SK-N-SH treated with all-trans-retinoic acid at 6 μM for 48 hours (cell line): Measurements from ENCODE around the gene AKT3.

Experiments
- ATAC-seq: fragments of 200-7000 bp; cut with Tn5 transposase; 3 replicates; pipeline ENCODE4 v1.9.1; 2020; ENCODE audit warnings: mild to moderate bottlenecking, moderate library complexity
- ARNTL ChIP-seq: fragments of 450-650 bp; formaldehyde crosslinking; IDR thresholded peaks from 2 replicates; pipeline ENCODE4 v1.5.0; 2020; ENCODE audit warnings: low read depth, mild to moderate bottlenecking, moderate library complexity, borderline replicate concordance
- BACH2 ChIP-seq: fragments of 250-450 bp; sonication (Bioruptor Pico); IDR thresholded peaks from 2 replicates; pipeline ENCODE4 v1.9.0; 2021; ENCODE audit warnings: mild to moderate bottlenecking, borderline replicate concordance
- CSDC2 ChIP-seq: fragments of 250-450 bp; sonication (Bioruptor Pico); IDR thresholded peaks from 2 replicates; pipeline ENCODE4 v1.5.0; 2020; ENCODE audit warnings: mild to moderate bottlenecking, moderate library complexity
- ESRRG ChIP-seq: fragments of 250-450 bp; sonication (Bioruptor Pico); IDR thresholded peaks from 2 replicates; pipeline ENCODE4 v1.6.1; 2021; ENCODE audit warnings: mild to moderate bottlenecking
- GLIS3 ChIP-seq: fragments of 250-450 bp; sonication (Bioruptor Pico); IDR thresholded peaks from 2 replicates; pipeline ENCODE4 v1.5.0; 2020; ENCODE audit warnings: mild to moderate bottlenecking, moderate library complexity
- ISL1 ChIP-seq: fragments of 250-450 bp; sonication (Bioruptor Pico); IDR thresholded peaks from 2 replicates; pipeline ENCODE4 v2.1.2; 2022; ENCODE audit warnings: mild to moderate bottlenecking, moderate library complexity
- PPARA ChIP-seq: fragments of 250-450 bp; sonication (Bioruptor Pico); IDR thresholded peaks from 2 replicates; pipeline ENCODE4 v1.5.0; 2020; ENCODE audit warnings: mild to moderate bottlenecking, borderline replicate concordance
- RARB ChIP-seq: fragments of 250-450 bp; sonication (Bioruptor Pico); IDR thresholded peaks from 2 replicates; pipeline ENCODE4 v1.8.0; 2021; ENCODE audit warnings: mild to moderate bottlenecking, moderate library complexity
- SNAI2 ChIP-seq: fragments of 250-450 bp; sonication (Bioruptor Pico); IDR thresholded peaks from 2 replicates; pipeline ENCODE4 v1.5.0; 2020; ENCODE audit warnings: mild to moderate bottlenecking, moderate library complexity
- TCF4 ChIP-seq: fragments of 250-450 bp; sonication (Bioruptor Pico); IDR thresholded peaks from 2 replicates; pipeline ENCODE4 v1.8.0; 2021; ENCODE audit warnings: mild to moderate bottlenecking, moderate library complexity, borderline replicate concordance
- TOX ChIP-seq: fragments of 250-450 bp; sonication (Bioruptor Pico); IDR thresholded peaks from 2 replicates; pipeline ENCODE4 v1.8.0; 2021; ENCODE audit warnings: mild to moderate bottlenecking, moderate library complexity, borderline replicate concordance
- ZC3H10 ChIP-seq: fragments of 250-450 bp; sonication (Bioruptor Pico); IDR thresholded peaks from 2 replicates; pipeline ENCODE4 v1.5.1; 2021; ENCODE audit warnings: mild to moderate bottlenecking, moderate library complexity
- ZFP3 ChIP-seq: fragments of 250-450 bp; sonication (Bioruptor Pico); IDR thresholded peaks from 2 replicates; pipeline ENCODE4 v1.5.0; 2020; ENCODE audit warnings: mild to moderate bottlenecking, moderate library complexity
- ZFP30 ChIP-seq: fragments of 450-650 bp; formaldehyde crosslinking; IDR thresholded peaks from 2 replicates; pipeline ENCODE4 v1.5.0; 2022; ENCODE audit warnings: mild to moderate bottlenecking, moderate library complexity
- ZNF565 ChIP-seq: fragments of 450-650 bp; formaldehyde crosslinking; conservative IDR thresholded peaks from 2 replicates; pipeline ENCODE4 v1.5.0; 2020; ENCODE audit warnings: low read depth, mild to moderate bottlenecking, moderate library complexity
- ZNF70 ChIP-seq: fragments of 450-650 bp; formaldehyde crosslinking; IDR thresholded peaks from 2 replicates; pipeline ENCODE4 v1.5.0; 2020; ENCODE audit warnings: mild to moderate bottlenecking, moderate library complexity
- ZNF8 ChIP-seq: fragments of 450-650 bp; formaldehyde crosslinking; IDR thresholded peaks from 2 replicates; pipeline ENCODE4 v1.5.0; 2020; ENCODE audit warnings: mild to moderate bottlenecking, moderate library complexity
- TF ChIP-seq, protein P1 (sequence below): fragments of 250-450 bp; sonication (Bioruptor Pico); IDR thresholded peaks from 2 replicates; pipeline ENCODE4 v1.5.0; 2020; ENCODE audit warnings: mild to moderate bottlenecking, moderate library complexity
- TF ChIP-seq, protein P2 (sequence below): fragments of 250-450 bp; sonication (Bioruptor Pico); IDR thresholded peaks from 2 replicates; pipeline ENCODE4 v1.5.1; 2021; ENCODE audit warnings: mild to moderate bottlenecking, moderate library complexity
- TF ChIP-seq, protein P3 (sequence below): fragments of 250-450 bp; sonication (Bioruptor Pico); IDR thresholded peaks from 2 replicates; pipeline ENCODE4 v1.8.0; 2021; ENCODE audit warnings: low read depth, mild to moderate bottlenecking, moderate library complexity, borderline replicate concordance
- TF ChIP-seq, protein P4 (sequence below): fragments of 250-450 bp; sonication (Bioruptor Pico); IDR thresholded peaks from 2 replicates; pipeline ENCODE4 v1.5.1; 2020; ENCODE audit warnings: low read depth, mild to moderate bottlenecking, moderate library complexity
- TF ChIP-seq, protein P5 (sequence below): fragments of 250-450 bp; sonication (Bioruptor Pico); IDR thresholded peaks from 2 replicates; pipeline ENCODE4 v1.8.0; 2020; ENCODE audit warnings: mild to moderate bottlenecking, moderate library complexity, borderline replicate concordance

Gene AKT3

DNA sequence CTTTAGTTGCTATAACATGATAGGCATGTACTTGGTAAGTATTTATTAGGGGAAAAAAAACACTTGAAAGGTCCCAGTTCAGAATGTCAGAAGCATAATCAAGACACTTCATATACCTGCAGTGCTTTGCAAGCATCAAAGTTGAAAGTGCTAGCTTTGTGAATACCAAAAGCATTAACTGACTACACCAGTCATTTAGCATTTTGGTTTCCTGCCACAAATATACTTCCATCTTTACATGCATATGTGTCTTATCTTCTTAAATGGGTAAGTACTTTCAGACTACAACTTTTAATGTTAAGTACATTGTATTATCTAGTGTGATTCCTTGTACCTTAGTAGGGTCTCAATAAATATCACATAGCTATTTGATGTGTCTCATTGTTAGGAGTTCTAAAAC lies 43.7 kb downstream of the AKT3 start:
- no peak for ATAC-seq
- TF ChIP-seq, protein P1, sequence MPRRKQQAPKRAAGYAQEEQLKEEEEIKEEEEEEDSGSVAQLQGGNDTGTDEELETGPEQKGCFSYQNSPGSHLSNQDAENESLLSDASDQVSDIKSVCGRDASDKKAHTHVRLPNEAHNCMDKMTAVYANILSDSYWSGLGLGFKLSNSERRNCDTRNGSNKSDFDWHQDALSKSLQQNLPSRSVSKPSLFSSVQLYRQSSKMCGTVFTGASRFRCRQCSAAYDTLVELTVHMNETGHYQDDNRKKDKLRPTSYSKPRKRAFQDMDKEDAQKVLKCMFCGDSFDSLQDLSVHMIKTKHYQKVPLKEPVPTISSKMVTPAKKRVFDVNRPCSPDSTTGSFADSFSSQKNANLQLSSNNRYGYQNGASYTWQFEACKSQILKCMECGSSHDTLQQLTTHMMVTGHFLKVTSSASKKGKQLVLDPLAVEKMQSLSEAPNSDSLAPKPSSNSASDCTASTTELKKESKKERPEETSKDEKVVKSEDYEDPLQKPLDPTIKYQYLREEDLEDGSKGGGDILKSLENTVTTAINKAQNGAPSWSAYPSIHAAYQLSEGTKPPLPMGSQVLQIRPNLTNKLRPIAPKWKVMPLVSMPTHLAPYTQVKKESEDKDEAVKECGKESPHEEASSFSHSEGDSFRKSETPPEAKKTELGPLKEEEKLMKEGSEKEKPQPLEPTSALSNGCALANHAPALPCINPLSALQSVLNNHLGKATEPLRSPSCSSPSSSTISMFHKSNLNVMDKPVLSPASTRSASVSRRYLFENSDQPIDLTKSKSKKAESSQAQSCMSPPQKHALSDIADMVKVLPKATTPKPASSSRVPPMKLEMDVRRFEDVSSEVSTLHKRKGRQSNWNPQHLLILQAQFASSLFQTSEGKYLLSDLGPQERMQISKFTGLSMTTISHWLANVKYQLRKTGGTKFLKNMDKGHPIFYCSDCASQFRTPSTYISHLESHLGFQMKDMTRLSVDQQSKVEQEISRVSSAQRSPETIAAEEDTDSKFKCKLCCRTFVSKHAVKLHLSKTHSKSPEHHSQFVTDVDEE (CRISPR knock-in tag): no peak
- TF ChIP-seq, protein P2, sequence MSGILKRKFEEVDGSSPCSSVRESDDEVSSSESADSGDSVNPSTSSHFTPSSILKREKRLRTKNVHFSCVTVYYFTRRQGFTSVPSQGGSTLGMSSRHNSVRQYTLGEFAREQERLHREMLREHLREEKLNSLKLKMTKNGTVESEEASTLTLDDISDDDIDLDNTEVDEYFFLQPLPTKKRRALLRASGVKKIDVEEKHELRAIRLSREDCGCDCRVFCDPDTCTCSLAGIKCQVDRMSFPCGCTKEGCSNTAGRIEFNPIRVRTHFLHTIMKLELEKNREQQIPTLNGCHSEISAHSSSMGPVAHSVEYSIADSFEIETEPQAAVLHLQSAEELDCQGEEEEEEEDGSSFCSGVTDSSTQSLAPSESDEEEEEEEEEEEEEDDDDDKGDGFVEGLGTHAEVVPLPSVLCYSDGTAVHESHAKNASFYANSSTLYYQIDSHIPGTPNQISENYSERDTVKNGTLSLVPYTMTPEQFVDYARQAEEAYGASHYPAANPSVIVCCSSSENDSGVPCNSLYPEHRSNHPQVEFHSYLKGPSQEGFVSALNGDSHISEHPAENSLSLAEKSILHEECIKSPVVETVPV (CRISPR knock-in tag): no peak
- TF ChIP-seq PPARA (no peak), ISL1 (CRISPR knock-in tag) (no peak), SNAI2 (no peak), ZNF565 (CRISPR knock-in tag) (no peak), ARNTL (CRISPR knock-in tag) (no peak), ZFP3 (CRISPR knock-in tag) (no peak), BACH2 (CRISPR knock-in tag) (no peak), TCF4 (CRISPR knock-in tag) (no peak), ZC3H10 (CRISPR knock-in tag) (no peak), TOX (CRISPR knock-in tag) (no peak), ZNF8 (CRISPR knock-in tag) (no peak), RARB (CRISPR knock-in tag) (no peak), GLIS3 (no peak), ESRRG (CRISPR knock-in tag) (no peak), ZNF70 (no peak)
- TF ChIP-seq, protein P3, sequence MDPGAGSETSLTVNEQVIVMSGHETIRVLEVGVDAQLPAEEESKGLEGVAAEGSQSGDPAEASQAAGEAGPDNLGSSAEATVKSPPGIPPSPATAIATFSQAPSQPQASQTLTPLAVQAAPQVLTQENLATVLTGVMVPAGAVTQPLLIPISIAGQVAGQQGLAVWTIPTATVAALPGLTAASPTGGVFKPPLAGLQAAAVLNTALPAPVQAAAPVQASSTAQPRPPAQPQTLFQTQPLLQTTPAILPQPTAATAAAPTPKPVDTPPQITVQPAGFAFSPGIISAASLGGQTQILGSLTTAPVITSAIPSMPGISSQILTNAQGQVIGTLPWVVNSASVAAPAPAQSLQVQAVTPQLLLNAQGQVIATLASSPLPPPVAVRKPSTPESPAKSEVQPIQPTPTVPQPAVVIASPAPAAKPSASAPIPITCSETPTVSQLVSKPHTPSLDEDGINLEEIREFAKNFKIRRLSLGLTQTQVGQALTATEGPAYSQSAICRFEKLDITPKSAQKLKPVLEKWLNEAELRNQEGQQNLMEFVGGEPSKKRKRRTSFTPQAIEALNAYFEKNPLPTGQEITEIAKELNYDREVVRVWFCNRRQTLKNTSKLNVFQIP (CRISPR knock-in tag): no peak
- TF ChIP-seq, protein P4, sequence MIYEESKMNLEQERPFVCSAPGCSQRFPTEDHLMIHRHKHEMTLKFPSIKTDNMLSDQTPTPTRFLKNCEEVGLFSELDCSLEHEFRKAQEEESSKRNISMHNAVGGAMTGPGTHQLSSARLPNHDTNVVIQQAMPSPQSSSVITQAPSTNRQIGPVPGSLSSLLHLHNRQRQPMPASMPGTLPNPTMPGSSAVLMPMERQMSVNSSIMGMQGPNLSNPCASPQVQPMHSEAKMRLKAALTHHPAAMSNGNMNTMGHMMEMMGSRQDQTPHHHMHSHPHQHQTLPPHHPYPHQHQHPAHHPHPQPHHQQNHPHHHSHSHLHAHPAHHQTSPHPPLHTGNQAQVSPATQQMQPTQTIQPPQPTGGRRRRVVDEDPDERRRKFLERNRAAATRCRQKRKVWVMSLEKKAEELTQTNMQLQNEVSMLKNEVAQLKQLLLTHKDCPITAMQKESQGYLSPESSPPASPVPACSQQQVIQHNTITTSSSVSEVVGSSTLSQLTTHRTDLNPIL (CRISPR knock-in tag): no peak
- TF ChIP-seq, protein P5, sequence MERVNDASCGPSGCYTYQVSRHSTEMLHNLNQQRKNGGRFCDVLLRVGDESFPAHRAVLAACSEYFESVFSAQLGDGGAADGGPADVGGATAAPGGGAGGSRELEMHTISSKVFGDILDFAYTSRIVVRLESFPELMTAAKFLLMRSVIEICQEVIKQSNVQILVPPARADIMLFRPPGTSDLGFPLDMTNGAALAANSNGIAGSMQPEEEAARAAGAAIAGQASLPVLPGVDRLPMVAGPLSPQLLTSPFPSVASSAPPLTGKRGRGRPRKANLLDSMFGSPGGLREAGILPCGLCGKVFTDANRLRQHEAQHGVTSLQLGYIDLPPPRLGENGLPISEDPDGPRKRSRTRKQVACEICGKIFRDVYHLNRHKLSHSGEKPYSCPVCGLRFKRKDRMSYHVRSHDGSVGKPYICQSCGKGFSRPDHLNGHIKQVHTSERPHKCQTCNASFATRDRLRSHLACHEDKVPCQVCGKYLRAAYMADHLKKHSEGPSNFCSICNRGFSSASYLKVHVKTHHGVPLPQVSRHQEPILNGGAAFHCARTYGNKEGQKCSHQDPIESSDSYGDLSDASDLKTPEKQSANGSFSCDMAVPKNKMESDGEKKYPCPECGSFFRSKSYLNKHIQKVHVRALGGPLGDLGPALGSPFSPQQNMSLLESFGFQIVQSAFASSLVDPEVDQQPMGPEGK (CRISPR knock-in tag): no peak

DNA sequence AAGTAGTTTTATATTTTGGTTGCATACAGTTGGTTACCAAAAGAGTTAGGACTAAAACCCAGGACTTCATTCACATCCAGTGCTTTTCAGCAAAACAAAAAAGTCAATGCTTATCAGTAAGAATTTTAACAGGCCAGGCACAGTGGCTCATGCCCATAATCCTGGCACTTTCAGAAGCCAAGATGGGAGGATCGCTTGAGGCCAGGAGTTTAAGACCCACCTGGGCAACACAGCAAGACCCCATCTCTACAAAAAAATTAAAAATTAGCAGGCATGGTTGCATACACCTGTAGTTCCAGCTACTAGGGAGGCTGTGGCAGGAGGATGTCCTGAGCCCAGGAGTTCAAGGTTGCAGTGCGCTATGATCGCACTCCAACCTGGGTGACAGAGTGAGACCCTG lies 47.3 kb downstream of the AKT3 start:
- no peak for ATAC-seq
- TF ChIP-seq ISL1 (CRISPR knock-in tag): no peak
- TF ChIP-seq ZNF70: no peak
- no peak for TF ChIP-seq SNAI2
- TF ChIP-seq, protein P5 (CRISPR knock-in tag): no peak
- TF ChIP-seq GLIS3: no peak
- no peak for TF ChIP-seq RARB (CRISPR knock-in tag)
- TF ChIP-seq ZFP30: no peak
- no peak for TF ChIP-seq TOX (CRISPR knock-in tag)
- TF ChIP-seq ZFP3 (CRISPR knock-in tag): no peak
- TF ChIP-seq, protein P4 (CRISPR knock-in tag): no peak
- TF ChIP-seq, protein P1 (CRISPR knock-in tag): no peak
- no peak for TF ChIP-seq ZC3H10 (CRISPR knock-in tag)
- no peak for TF ChIP-seq BACH2 (CRISPR knock-in tag)
- TF ChIP-seq ARNTL (CRISPR knock-in tag): no peak
- TF ChIP-seq CSDC2 (CRISPR knock-in tag): no peak
- TF ChIP-seq, protein P2 (CRISPR knock-in tag): no peak
